ENCODE data around the gene FHIT. TPM values are rescaled to one million over a fixed set of nuclear protein-coding genes. Genes with fewer than 3 reads are reported as not detected.
"Not testable (repeated sequence)": the region's sequence is repeated elsewhere in the genome, so short reads cannot be mapped to it uniquely, and the experiment has no call there.

FHIT gene
- total and polyA plus RNA-seq, 4 donors = 2.1 to 14.7 (median 6.6) TPM

GRCh38 chr3:61053781-61054496 lies 197.3 kb downstream of the FHIT start:
- Histone ChIP-seq H3K27me3 (ENCODE audit: control insufficient read depth in 4 of 4, insufficient read depth in 4 of 4, low read length in 3 of 4) (no peaks in the 10 kb centered on the region), H3K36me3 (ENCODE audit: control insufficient read depth in 4 of 4, insufficient read depth in 3 of 4, low read depth in 1 of 4, low read length in 3 of 4) (no peaks in the 10 kb centered on the region), H3K9ac (ENCODE audit: low read depth in 1 of 2, low read length in 2 of 2) (no peak overlapping the region), H3K4me1 (ENCODE audit: control insufficient read depth in 4 of 4, insufficient read depth in 4 of 4, low read length in 3 of 4) (peaks cover 0 to 4% (median 2%) of the 10 kb centered on the region in 4 donors), H3K27ac (ENCODE audit: low read depth in 1 of 2, low read length in 2 of 2) (no peak overlapping the region), H3K9me3 (ENCODE audit: control insufficient read depth in 4 of 4, low read length in 3 of 4) (no peaks in the 10 kb centered on the region), H3K4me3 (ENCODE audit: low read depth in 1 of 3, low read length in 3 of 3) (no peak overlapping the region)
- DNase-seq (ENCODE audit: low spot score) = no peak
- 45% methylated on average over 2 of the region's 2 CpGs for WGBS
- TF ChIP-seq FOXA2 (IDR thresholded peaks at IDR 0.05) (no peak), RAD21 (IDR thresholded peaks at IDR 0.05) (peak in 1 of 2 donors; percentile 7), HNF4A (conservative IDR thresholded peaks at IDR 0.05) (peak in 1 of 2 donors; percentile 5)

- Histone ChIP-seq H3K27ac (ENCODE audit: low read depth in 1 of 2, low read length in 2 of 2) (no peak overlapping the region), H3K27me3 (ENCODE audit: control insufficient read depth in 4 of 4, insufficient read depth in 4 of 4, low read length in 3 of 4) (no peaks in the 10 kb centered on the region), H3K4me1 (ENCODE audit: control insufficient read depth in 4 of 4, insufficient read depth in 4 of 4, low read length in 3 of 4) (peaks cover 0 to 4% (median 2%) of the 10 kb centered on the region in 4 donors), H3K36me3 (ENCODE audit: control insufficient read depth in 4 of 4, insufficient read depth in 3 of 4, low read depth in 1 of 4, low read length in 3 of 4) (no peaks in the 10 kb centered on the region), H3K9me3 (ENCODE audit: control insufficient read depth in 4 of 4, low read length in 3 of 4) (no peaks in the 10 kb centered on the region), H3K9ac (ENCODE audit: low read depth in 1 of 2, low read length in 2 of 2) (no peak overlapping the region), H3K4me3 (ENCODE audit: low read depth in 1 of 3, low read length in 3 of 3) (no peak overlapping the region)
- DNase-seq (ENCODE audit: low spot score) = no peak
- TF ChIP-seq TAF1 (conservative IDR thresholded peaks at IDR 0.05) (no peak), RXRA (IDR thresholded peaks at IDR 0.05) (no peak)
- 96% methylated on average over 1 of the region's 1 CpG for WGBS
These were observed 198.4 kb downstream of the FHIT start for GRCh38 chr3:61052851-61053250.

- no peak overlapping the region for H3K9ac ChIP-seq (ENCODE audit: low read depth in 1 of 2, low read length in 2 of 2)
- H3K9me3 ChIP-seq (ENCODE audit: control insufficient read depth in 4 of 4, low read length in 3 of 4) = no peaks in the 10 kb centered on the region
- H3K4me1 ChIP-seq (ENCODE audit: control insufficient read depth in 4 of 4, insufficient read depth in 4 of 4, low read length in 3 of 4) = peaks cover 0 to 4% (median 2%) of the 10 kb centered on the region in 4 donors
- no peak for DNase-seq (ENCODE audit: low spot score)
- H3K27me3 ChIP-seq (ENCODE audit: control insufficient read depth in 4 of 4, insufficient read depth in 4 of 4, low read length in 3 of 4) = no peaks in the 10 kb centered on the region
- TF ChIP-seq CTCF (IDR thresholded peaks at IDR 0.05; ENCODE audit: low read depth, low read length, missing input control) = no peak
- no peak for TF ChIP-seq FOXA1 (IDR thresholded peaks at IDR 0.05)
- no peak for TF ChIP-seq FOXA2 (IDR thresholded peaks at IDR 0.05)
- 94% methylated on average over 1 of the region's 1 CpG for WGBS
- H3K36me3 ChIP-seq (ENCODE audit: control insufficient read depth in 4 of 4, insufficient read depth in 3 of 4, low read depth in 1 of 4, low read length in 3 of 4) = no peaks in the 10 kb centered on the region
- no peak overlapping the region for H3K27ac ChIP-seq (ENCODE audit: low read depth in 1 of 2, low read length in 2 of 2)
- H3K4me3 ChIP-seq (ENCODE audit: low read depth in 1 of 3, low read length in 3 of 3) = no peak overlapping the region
These were observed 199.6 kb downstream of the FHIT start for GRCh38 chr3:61051666-61052065.

GRCh38 chr3:61045169-61045568 lies 206.1 kb downstream of the FHIT start:
- H3K4me1 ChIP-seq (ENCODE audit: control insufficient read depth in 4 of 4, insufficient read depth in 4 of 4, low read length in 3 of 4); H3K27me3 ChIP-seq (ENCODE audit: control insufficient read depth in 4 of 4, insufficient read depth in 4 of 4, low read length in 3 of 4); DNase-seq (ENCODE audit: low spot score); H3K9me3 ChIP-seq (ENCODE audit: control insufficient read depth in 4 of 4, low read length in 3 of 4); H3K27ac ChIP-seq (ENCODE audit: low read depth in 1 of 2, low read length in 2 of 2); H3K36me3 ChIP-seq (ENCODE audit: control insufficient read depth in 4 of 4, insufficient read depth in 3 of 4, low read depth in 1 of 4, low read length in 3 of 4); H3K9ac ChIP-seq (ENCODE audit: low read depth in 1 of 2, low read length in 2 of 2); H3K4me3 ChIP-seq (ENCODE audit: low read depth in 1 of 3, low read length in 3 of 3): not testable (repeated sequence)
- WGBS = 89% methylated on average over 1 of the region's 1 CpG

Measured in liver (tissue), 9 donors.